ENCODE results near the gene OPHN1.

- TF ChIP-seq CTCF (IDR thresholded peaks at IDR 0.05) (no peak), POLR2A (IDR thresholded peaks at IDR 0.05) (no peak)
Observed at GRCh38 chrX:68261060-68261672, 172.1 kb downstream of the OPHN1 start.
